Measurements from ENCODE around the gene GANC.

Gene GANC

GRCh38 chr15:42374810-42375209 is 101.8 kb downstream of the GANC start:
- no peak for DNase-seq

- DNase-seq, result no peak
These were observed 102.3 kb downstream of the GANC start for GRCh38 chr15:42375252-42375651.

- DNase-seq, result no peak
These were observed 102.9 kb downstream of the GANC start for GRCh38 chr15:42375941-42376340.

- no peak for DNase-seq
These were observed 105.0 kb downstream of the GANC start for GRCh38 chr15:42378011-42378410.

GRCh38 chr15:42384597-42384996 is 111.6 kb downstream of the GANC start:
- no peak for DNase-seq

- peak in 7 of 51 donors; percentile 2 to 34 (median 15) for DNase-seq
These were observed 112.4 kb downstream of the GANC start for GRCh38 chr15:42385206-42385979.

GRCh38 chr15:42385980-42386700 is 113.1 kb downstream of the GANC start:
- DNase-seq, result no peak

GRCh38 chr15:42387603-42388002 is 114.6 kb downstream of the GANC start:
- DNase-seq, result peak in 1 of 51 donors; percentile 24

GRCh38 chr15:42392309-42393024 is 119.5 kb downstream of the GANC start:
- DNase-seq, result no peak

GRCh38 chr15:42394106-42394505 is 121.1 kb downstream of the GANC start:
- DNase-seq, result no peak

GRCh38 chr15:42395838-42396237 is 122.8 kb downstream of the GANC start:
- no peak for DNase-seq

- DNase-seq, result no peak
These were observed 128.8 kb downstream of the GANC start for GRCh38 chr15:42401544-42402454.

- no peak for DNase-seq
These were observed 129.6 kb downstream of the GANC start for GRCh38 chr15:42402455-42403205.

- DNase-seq, result no peak
These were observed 130.4 kb downstream of the GANC start for GRCh38 chr15:42403389-42403788.

GRCh38 chr15:42404461-42405235 is 131.6 kb downstream of the GANC start:
- DNase-seq, result peak in 50 of 51 donors; percentile 20 to 91 (median 74)

- DNase-seq, result peak in 8 of 51 donors; percentile 11 to 44 (median 29)
These were observed 133.0 kb downstream of the GANC start for GRCh38 chr15:42405863-42406482.
